Skeletal muscle satellite cell (primary cell): ENCODE measurements around the gene FBLN2.

Experiments used
- H3K27me3 ChIP-seq: 2 replicates; pipeline ENCODE4 v1.7.0; 2013; ENCODE audit warnings: low read length; ENCODE audit not compliant: control insufficient read depth, insufficient read depth
- H3K36me3 ChIP-seq: 2 replicates; pipeline ENCODE4 v1.7.0; 2013; ENCODE audit warnings: mild to moderate bottlenecking, control low read depth, low read length; ENCODE audit not compliant: insufficient read depth
- H3K4me1 ChIP-seq: 2 replicates; pipeline ENCODE4 v1.7.0; 2013; ENCODE audit warnings: low read length; ENCODE audit not compliant: control insufficient read depth, insufficient read depth
- H3K4me2 ChIP-seq: 2 replicates; pipeline ENCODE4 v1.7.0; 2013; ENCODE audit warnings: mild to moderate bottlenecking, low read length
- H3K4me3 ChIP-seq: 2 replicates; pipeline ENCODE4 v1.7.0; 2013; ENCODE audit warnings: low read length
- H3K9ac ChIP-seq: 2 replicates; pipeline ENCODE4 v1.7.0; 2013; ENCODE audit warnings: mild to moderate bottlenecking, low read depth, low read length, moderate library complexity
- H3K9me3 ChIP-seq: replicated peaks from 2 replicates; pipeline ENCODE4 v1.7.0; 2013; ENCODE audit warnings: mild to moderate bottlenecking, control low read depth, low read length

FBLN2 gene

DNA sequence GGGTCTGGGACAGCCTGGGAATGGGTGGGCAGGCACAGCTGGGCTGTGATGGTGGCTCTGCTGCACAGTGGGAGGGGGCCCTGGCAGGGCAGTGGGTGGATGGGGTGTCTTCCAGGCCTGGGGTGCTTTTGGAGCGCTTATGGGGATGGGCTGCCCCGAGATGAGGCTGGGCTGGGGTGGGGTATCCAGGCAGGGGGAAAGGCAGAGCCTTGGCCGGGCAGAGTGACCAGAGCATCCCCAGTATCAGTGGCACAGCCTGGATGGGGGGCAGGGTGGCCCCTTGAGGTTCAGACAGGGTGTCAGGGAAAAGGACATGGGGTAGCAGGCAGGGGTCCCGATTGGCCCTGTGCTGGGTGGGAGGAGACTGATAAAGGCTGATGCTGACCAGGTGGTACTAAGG, 42.2 kb upstream of the FBLN2 start:
- Histone ChIP-seq H3K9ac (no peak overlapping the region), H3K36me3 (no peaks in the 10 kb centered on the region)

DNA sequence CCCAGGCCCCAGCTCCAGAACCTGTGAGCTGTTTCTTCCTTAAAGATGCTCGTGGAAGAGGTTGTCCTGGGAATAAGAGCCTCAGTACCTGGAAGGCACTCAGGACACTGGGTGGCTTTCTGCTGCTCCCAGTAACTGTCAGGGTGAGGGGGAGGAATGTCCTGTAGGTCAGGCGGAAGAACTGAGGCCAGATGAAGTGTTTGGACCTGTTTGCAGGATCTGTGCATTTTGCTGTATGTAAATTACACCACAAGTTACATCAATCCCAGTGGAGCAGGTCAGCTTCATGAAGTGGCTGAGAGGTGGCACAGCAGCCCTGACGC, 41.7 kb upstream of the FBLN2 start:
- H3K4me1 ChIP-seq = peaks cover 9% of the 10 kb centered on the region
- no peak overlapping the region for H3K4me2 ChIP-seq
- H3K9me3 ChIP-seq = no peaks in the 10 kb centered on the region
- no peaks in the 10 kb centered on the region for H3K36me3 ChIP-seq
- H3K4me3 ChIP-seq = no peak overlapping the region
- no peak overlapping the region for H3K9ac ChIP-seq
- no peaks in the 10 kb centered on the region for H3K27me3 ChIP-seq

More for the DNA sequence above, 42.2 kb upstream of the FBLN2 start:
- Histone ChIP-seq H3K4me3 (no peak overlapping the region), H3K9me3 (no peaks in the 10 kb centered on the region), H3K4me1 (peaks cover 9% of the 10 kb centered on the region), H3K4me2 (no peak overlapping the region), H3K27me3 (no peaks in the 10 kb centered on the region)

DNA sequence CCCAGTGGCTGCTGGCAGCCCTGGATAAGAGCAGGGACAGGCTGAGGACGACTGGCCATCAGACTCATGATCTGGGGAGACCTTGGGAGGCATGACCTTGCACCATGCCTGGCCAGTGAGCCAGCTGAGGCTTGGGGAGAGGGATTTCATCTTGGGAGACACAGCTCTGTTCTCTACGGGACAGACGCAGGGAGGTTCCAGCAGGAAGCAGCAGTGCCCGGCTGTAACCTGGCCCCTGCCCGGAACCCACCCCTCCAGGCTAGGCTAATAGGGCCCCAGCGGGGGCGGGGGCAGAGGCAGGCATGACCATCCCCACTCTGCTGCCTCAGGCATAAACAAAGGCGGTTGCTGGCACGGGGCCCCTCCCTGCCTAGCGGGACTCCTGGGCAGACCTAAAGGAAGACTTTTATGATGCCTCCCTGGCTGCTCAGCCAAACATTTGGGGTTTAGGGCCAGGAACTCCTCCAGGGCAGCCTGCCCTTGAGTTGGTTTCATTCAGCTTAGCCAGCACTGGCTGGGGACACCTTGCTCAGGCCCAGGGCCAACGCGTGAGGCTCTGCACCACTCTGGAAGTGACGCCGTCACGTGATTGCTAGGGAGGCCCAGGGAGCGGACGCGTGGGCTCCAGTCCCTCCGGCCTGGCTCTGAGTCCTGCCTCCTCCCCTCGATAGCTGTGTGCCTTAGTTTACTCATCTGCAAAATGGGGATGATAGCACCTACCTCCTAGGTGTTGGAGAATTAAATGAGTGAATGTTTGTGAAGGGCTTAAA, 41.2 kb upstream of the FBLN2 start:
- Histone ChIP-seq H3K9me3 (no peaks in the 10 kb centered on the region), H3K9ac (no peak overlapping the region), H3K4me3 (no peak overlapping the region), H3K4me2 (no peak overlapping the region), H3K27me3 (no peaks in the 10 kb centered on the region), H3K36me3 (no peaks in the 10 kb centered on the region), H3K4me1 (peaks cover 9% of the 10 kb centered on the region)

DNA sequence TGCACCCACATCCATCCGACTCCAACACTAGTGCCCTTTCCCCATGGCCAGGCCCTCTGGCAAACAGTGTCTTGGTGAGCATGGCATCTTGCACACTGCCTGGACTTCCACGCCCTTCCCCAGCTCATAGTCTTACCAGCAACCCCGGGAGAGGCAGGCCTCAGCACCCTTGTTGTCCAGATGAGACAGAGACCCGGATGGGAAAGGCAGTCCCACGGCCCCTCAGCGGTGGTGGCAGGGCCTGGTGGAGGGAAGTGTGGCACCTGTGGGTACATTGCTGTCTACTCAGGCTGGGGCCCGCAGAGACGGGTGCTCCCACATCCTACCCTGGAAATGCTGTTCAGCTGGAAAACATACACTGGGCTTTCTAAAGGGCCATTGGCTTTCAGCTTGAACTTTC, 40.4 kb upstream of the FBLN2 start:
- H3K27me3 ChIP-seq = no peaks in the 10 kb centered on the region
- H3K4me1 ChIP-seq = peaks cover 9% of the 10 kb centered on the region
- no peaks in the 10 kb centered on the region for H3K9me3 ChIP-seq
- H3K9ac ChIP-seq = no peak overlapping the region
- no peak overlapping the region for H3K4me2 ChIP-seq
- no peak overlapping the region for H3K4me3 ChIP-seq
- no peaks in the 10 kb centered on the region for H3K36me3 ChIP-seq

DNA sequence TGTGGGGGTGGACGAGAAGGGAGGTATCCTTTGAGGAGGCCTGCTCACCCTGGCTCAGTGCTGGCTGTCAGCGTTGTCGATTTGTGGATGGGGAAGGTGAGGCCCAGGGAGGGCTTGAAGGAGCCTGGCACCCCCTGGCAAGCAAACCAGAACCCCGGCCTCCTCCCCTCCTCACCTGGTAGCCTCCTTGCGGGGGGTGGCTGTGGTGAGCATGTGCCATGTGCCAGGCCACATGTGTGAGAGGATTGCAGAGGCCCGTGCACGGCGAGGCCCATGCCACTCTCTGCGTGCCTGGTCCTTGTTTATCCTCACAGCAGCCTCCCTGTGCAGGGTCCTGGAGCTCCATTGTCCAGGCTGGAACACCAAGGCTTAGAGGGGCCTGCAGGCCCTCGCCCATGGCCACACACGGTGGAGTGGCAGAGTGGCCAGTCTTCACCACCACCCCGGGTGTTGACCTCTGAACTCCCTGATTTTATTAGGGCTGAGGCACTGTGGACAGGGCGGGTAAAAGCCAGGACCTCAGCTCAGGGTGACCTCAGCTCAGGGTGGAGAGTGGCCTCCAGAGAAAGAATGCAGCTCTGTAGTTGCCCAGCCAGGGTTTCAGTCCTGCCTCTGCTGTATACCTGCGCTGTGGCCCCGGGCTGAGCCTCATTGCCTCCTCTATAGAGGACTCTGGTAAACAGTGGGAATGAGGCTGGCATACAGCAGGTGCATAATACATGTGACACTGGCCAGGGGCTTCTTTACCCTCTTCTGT, 39.7 kb upstream of the FBLN2 start:
- H3K27me3 ChIP-seq = peaks cover 1% of the 10 kb centered on the region
- H3K4me1 ChIP-seq = peaks cover 9% of the 10 kb centered on the region
- H3K4me3 ChIP-seq = no peak overlapping the region
- H3K9me3 ChIP-seq = no peaks in the 10 kb centered on the region
- H3K9ac ChIP-seq = no peak overlapping the region
- no peak overlapping the region for H3K4me2 ChIP-seq
- H3K36me3 ChIP-seq = no peaks in the 10 kb centered on the region

DNA sequence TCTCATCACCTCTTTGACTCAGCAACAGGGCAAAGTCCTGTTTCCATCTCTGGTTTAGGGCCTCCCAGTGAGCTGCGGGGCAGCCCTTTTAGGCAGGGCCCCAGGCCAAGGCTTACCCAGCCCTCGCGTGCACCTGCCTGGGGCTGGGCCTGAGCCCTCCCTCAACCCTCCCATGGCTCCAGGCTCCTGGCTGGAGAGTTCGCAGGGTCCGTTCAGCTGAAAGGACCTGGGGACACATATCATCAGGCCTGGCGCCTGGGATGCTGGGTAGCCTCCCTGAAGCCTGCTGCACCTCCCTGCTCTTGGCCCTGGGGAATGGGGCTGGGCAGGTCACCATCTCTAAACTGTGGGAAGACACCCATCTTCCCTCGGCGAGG, 39.1 kb upstream of the FBLN2 start:
- Histone ChIP-seq H3K4me3 (no peak overlapping the region), H3K4me1 (peaks cover 9% of the 10 kb centered on the region), H3K36me3 (no peaks in the 10 kb centered on the region), H3K9me3 (no peaks in the 10 kb centered on the region), H3K9ac (no peak overlapping the region), H3K4me2 (no peak overlapping the region), H3K27me3 (peaks cover 6% of the 10 kb centered on the region)

DNA sequence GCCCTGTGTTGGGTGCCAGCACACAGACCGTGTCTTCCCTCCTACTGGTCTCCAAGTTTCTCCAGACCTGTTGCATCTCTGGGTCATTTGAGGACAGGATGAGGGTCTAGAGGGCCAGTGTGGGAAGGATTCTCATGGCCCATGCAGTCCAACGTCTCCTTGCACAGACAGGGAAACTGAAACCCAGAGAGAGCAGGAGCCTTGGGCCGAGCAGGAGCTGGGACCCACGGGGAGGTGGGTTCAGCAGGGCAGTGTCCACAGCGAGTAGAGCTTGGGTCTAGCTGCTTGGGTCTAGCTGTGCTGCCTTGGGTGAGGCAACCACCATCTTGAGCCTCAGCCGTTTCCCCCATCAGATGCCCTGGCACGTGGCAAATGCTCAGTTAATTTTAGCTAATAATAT, 36.5 kb upstream of the FBLN2 start:
- H3K9me3 ChIP-seq = no peaks in the 10 kb centered on the region
- H3K4me2 ChIP-seq = no peak overlapping the region
- no peak overlapping the region for H3K9ac ChIP-seq
- peaks cover 8% of the 10 kb centered on the region for H3K4me1 ChIP-seq
- no peak overlapping the region for H3K4me3 ChIP-seq
- no peaks in the 10 kb centered on the region for H3K36me3 ChIP-seq
- H3K27me3 ChIP-seq = peaks cover 11% of the 10 kb centered on the region

DNA sequence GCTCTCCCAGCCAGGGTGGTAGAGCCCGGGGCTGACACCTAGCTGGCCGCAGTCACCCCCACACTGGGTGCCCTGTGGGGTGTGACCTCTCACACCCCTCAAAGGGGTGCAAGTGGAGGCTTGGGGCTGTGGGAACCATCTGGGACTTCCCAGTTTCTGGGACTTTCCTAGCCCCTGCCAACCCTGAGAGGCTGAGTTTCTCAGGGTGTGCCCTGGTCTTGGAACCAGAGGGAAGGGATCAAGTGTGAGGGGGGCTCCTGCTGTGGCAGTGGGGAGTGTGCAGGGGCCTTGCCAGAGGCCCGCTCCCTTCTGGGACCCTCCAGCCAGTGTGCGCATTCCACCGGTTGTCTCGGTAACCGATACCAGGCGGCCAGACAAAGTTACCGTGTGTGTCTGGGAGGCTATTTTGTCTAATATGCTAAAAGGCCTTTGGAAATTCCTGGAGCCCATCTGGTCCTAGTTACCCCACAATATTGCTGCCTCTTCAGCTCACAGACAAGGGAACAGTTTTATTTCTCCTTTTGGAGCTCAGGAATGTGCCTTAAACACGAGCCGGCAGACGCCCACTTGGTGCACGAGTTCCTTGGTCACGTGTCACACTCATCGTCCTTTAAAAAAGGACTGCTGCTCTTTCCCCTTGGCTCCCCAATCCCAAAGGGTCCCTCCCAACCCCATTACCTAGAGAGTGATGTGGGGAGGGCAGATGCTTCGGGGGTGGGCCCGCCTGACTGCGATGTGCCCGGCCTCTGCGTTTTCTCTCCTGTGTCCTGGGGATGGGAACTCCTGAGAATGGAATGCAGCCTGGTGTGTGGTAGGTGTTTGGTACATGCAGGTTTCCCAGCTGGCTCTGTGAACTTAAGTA, 35.6 kb upstream of the FBLN2 start:
- Histone ChIP-seq H3K4me3 (no peak overlapping the region), H3K36me3 (no peaks in the 10 kb centered on the region), H3K27me3 (peaks cover 17% of the 10 kb centered on the region), H3K9me3 (no peaks in the 10 kb centered on the region), H3K4me2 (no peak overlapping the region), H3K9ac (no peak overlapping the region), H3K4me1 (no peaks in the 10 kb centered on the region)

DNA sequence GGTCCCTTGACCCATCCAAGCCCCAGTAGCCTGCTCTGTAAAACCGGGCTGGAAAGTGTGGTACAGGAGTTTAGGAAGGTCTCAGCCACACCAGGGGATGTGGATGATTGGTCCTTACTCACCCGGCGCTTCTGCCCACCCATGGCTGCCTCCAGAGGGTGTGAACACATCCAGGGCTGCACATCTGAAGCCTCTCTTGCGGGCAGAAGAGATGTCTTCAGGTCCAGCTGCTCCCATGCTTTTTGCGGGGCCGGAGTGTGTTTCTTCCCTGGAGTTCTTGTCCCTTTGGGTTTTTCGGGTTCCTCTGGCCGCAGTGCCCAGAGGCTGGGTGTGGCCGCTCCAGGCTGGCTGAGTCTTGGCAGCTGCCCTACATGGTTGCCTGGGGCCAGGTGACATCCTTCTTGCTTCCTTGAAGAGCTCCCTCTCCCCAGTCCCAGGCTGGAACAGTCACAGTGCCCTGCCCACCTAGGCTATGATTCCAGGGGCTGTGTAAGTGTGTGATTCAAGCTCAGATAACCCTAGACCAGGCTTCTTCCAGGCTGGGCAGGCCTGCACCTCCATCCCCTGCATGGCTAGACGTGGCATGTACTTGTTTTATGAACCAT, 34.9 kb upstream of the FBLN2 start:
- peaks cover 22% of the 10 kb centered on the region for H3K27me3 ChIP-seq

DNA sequence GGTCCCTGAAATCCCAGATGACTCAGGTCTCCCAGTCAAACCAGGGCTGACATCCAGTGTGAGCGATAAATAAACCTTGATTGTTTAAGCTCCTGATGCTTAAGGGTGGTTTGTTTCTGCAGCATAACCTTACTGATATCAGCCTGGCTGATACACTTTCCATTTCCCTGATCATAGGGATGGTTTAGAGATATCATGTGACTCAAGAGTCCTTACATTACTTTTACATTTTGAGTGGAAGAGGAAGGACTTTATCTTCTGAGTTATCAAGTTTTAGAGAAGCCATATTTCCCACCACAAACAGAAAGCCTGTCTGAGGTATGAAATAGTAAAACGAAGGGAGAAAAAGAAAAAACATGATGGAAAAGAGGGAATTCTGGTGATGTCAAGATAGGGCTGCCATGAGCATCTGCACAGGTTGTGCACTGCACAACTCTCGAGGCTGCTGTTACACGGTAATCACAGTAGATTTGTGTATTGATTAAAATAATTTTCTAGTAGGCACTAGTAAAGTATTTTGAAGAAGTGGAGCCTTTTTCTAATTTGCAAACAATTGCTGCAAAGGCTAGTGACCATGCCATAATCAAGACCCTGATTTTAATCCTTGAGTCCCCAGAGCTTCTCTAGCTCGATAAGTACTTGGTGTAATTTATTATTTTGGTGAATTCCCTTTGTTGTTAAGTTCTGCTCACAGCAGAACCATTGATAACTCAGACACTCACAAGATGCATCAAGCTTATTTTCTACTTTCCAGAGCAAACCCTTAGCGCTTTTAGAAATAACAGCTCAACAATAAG, 34.1 kb upstream of the FBLN2 start:
- no peak overlapping the region for H3K9ac ChIP-seq

More for the DNA sequence above, 34.9 kb upstream of the FBLN2 start:
- Histone ChIP-seq H3K4me3 (no peak overlapping the region), H3K9me3 (no peaks in the 10 kb centered on the region), H3K4me1 (no peaks in the 10 kb centered on the region), H3K36me3 (no peaks in the 10 kb centered on the region), H3K9ac (no peak overlapping the region), H3K4me2 (no peak overlapping the region)

More for the DNA sequence above, 34.1 kb upstream of the FBLN2 start:
- Histone ChIP-seq H3K27me3 (peaks cover 24% of the 10 kb centered on the region), H3K4me1 (no peaks in the 10 kb centered on the region), H3K4me3 (no peak overlapping the region), H3K36me3 (no peaks in the 10 kb centered on the region), H3K4me2 (no peak overlapping the region), H3K9me3 (no peaks in the 10 kb centered on the region)
